DND-41 (cell line): ENCODE data around the gene HMGCR.

Source experiments
- EZH2 ChIP-seq: IDR thresholded peaks from 3 replicates; pipeline ENCODE4 v1.6.1; 2012; ENCODE audit warnings: borderline replicate concordance, low read depth, mild to moderate bottlenecking, moderate library complexity, low read length, inconsistent platforms; ENCODE audit not compliant: severe bottlenecking
- TF ChIP-seq, protein P1 (sequence below): IDR thresholded peaks from 2 replicates; pipeline ENCODE4 v1.5.1; 2012; ENCODE audit warnings: borderline replicate concordance, low read length, moderate library complexity, mild to moderate bottlenecking; ENCODE audit not compliant: poor library complexity, severe bottlenecking; ENCODE audit errors: extremely low read depth

DNA sequence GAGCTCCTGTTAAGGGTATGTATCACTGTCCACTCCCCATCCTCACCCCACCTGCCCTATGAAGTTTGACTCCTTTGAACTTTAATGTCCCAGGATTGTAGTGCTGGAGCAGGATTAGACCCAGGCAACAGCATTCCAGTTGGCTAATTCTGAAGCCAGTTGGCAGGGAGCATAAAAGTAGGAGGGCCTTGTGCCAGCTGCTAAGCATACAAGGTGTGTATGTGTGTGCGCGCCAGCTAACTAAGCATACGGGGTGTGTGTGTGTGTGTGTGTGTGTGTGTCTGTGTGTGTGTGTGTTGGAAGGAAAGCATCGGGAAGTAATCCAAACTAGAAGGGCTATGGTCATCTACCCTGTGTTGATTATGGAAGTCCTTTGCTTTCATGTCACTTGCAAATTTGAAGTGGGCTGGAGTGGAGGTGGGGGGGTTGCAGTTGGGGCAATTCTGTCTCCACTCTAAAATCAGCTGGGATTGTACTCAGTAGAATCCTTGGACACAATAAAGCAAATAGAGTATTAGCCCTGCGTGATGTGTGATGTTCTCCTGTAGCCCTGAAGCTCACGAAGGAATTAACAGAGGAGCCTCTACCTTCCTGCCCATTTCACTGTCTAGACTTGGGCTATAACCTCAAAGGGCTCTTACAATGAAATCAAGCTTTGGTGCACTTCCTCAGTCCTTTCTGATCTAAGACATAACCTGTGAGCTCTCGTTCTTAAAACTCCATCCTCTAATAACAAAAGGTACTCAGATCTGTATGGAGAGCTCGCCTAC is 26.9 kb downstream of the HMGCR start:
- TF ChIP-seq, protein P1, sequence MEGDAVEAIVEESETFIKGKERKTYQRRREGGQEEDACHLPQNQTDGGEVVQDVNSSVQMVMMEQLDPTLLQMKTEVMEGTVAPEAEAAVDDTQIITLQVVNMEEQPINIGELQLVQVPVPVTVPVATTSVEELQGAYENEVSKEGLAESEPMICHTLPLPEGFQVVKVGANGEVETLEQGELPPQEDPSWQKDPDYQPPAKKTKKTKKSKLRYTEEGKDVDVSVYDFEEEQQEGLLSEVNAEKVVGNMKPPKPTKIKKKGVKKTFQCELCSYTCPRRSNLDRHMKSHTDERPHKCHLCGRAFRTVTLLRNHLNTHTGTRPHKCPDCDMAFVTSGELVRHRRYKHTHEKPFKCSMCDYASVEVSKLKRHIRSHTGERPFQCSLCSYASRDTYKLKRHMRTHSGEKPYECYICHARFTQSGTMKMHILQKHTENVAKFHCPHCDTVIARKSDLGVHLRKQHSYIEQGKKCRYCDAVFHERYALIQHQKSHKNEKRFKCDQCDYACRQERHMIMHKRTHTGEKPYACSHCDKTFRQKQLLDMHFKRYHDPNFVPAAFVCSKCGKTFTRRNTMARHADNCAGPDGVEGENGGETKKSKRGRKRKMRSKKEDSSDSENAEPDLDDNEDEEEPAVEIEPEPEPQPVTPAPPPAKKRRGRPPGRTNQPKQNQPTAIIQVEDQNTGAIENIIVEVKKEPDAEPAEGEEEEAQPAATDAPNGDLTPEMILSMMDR = no peak
- TF ChIP-seq EZH2 = no peak
